ENCODE data around the gene SLC22A4. TPM values are rescaled to one million over a fixed set of nuclear protein-coding genes. Genes with fewer than 3 reads are reported as not detected.
A peak's percentile ranks its signal among the peaks of the same experiment; 100 is the strongest.

The SLC22A4 gene
- polyA plus RNA-seq, 4 donors: 1.5 to 10.9 (median 5.0) TPM

- FAIRE-seq: no peak
- no peak overlapping the region for H3K4me3 ChIP-seq (ENCODE audit: low read depth in 1 of 3, low read length in 3 of 3)
- H3K9me3 ChIP-seq (ENCODE audit: control insufficient read depth in 2 of 2, insufficient read depth in 1 of 2, low read depth in 1 of 2, low read length in 1 of 2): peaks cover 0 to 8% of the 10 kb centered on the region in 2 donors
- WGBS, 3 donors: 70 to 82% (median 81%) methylated on average over 5 of the region's 5 CpGs
- DNase-seq: no peak
- H3K27ac ChIP-seq (ENCODE audit: low read depth in 1 of 3, low read length in 2 of 3): no peak overlapping the region
- H3K36me3 ChIP-seq (ENCODE audit: control insufficient read depth in 3 of 3, insufficient read depth in 2 of 3, low read depth in 1 of 3, low read length in 3 of 3): peaks cover 0 to 14% (median 8%) of the 10 kb centered on the region in 3 donors
- no peaks in the 10 kb centered on the region for H3K27me3 ChIP-seq (ENCODE audit: control insufficient read depth in 3 of 3, insufficient read depth in 3 of 3, low read length in 3 of 3)
- H3K4me1 ChIP-seq (ENCODE audit: control insufficient read depth in 3 of 3, insufficient read depth in 2 of 3, low read depth in 1 of 3, low read length in 2 of 3): no peaks in the 10 kb centered on the region
Observed at GRCh38 chr5:132344775-132345514, 50.8 kb downstream of the SLC22A4 start.

- no peak for FAIRE-seq
- 90 to 96% (median 91%) methylated on average over 1 of the region's 1 CpG for WGBS, 3 donors
- H3K36me3 ChIP-seq (ENCODE audit: control insufficient read depth in 3 of 3, insufficient read depth in 2 of 3, low read depth in 1 of 3, low read length in 3 of 3): peaks cover 0 to 18% (median 5%) of the 10 kb centered on the region in 3 donors
- H3K9me3 ChIP-seq (ENCODE audit: control insufficient read depth in 2 of 2, insufficient read depth in 1 of 2, low read depth in 1 of 2, low read length in 1 of 2): peaks cover 0 to 11% of the 10 kb centered on the region in 2 donors
- peak overlapping the region in 2 of 3 donors; percentile 77 to 86 for H3K27ac ChIP-seq (ENCODE audit: low read depth in 1 of 3, low read length in 2 of 3)
- peak; percentile 48 to 60 for DNase-seq
- H3K27me3 ChIP-seq (ENCODE audit: control insufficient read depth in 3 of 3, insufficient read depth in 3 of 3, low read length in 3 of 3): no peaks in the 10 kb centered on the region
- H3K4me1 ChIP-seq (ENCODE audit: control insufficient read depth in 3 of 3, insufficient read depth in 2 of 3, low read depth in 1 of 3, low read length in 2 of 3): peaks cover 0 to 32% (median 14%) of the 10 kb centered on the region in 3 donors
- H3K4me3 ChIP-seq (ENCODE audit: low read depth in 1 of 3, low read length in 3 of 3): no peak overlapping the region
Observed at GRCh38 chr5:132353486-132353995, 59.3 kb downstream of the SLC22A4 start.

GRCh38 chr5:132354381-132355139, 60.4 kb downstream of the SLC22A4 start:
- peak; percentile 87 to 93 for DNase-seq
- no peak overlapping the region for H3K4me3 ChIP-seq (ENCODE audit: low read depth in 1 of 3, low read length in 3 of 3)
- WGBS, 3 donors: 16 to 48% (median 25%) methylated on average over 1 of the region's 1 CpG
- H3K27ac ChIP-seq (ENCODE audit: low read depth in 1 of 3, low read length in 2 of 3): peak overlapping the region; percentile 55 to 95 (median 77)
- H3K27me3 ChIP-seq (ENCODE audit: control insufficient read depth in 3 of 3, insufficient read depth in 3 of 3, low read length in 3 of 3): no peaks in the 10 kb centered on the region
- peaks cover 0 to 4% of the 10 kb centered on the region in 2 donors for H3K9me3 ChIP-seq (ENCODE audit: control insufficient read depth in 2 of 2, insufficient read depth in 1 of 2, low read depth in 1 of 2, low read length in 1 of 2)
- peaks cover 0 to 42% (median 14%) of the 10 kb centered on the region in 3 donors for H3K4me1 ChIP-seq (ENCODE audit: control insufficient read depth in 3 of 3, insufficient read depth in 2 of 3, low read depth in 1 of 3, low read length in 2 of 3)
- FAIRE-seq: no peak
- H3K36me3 ChIP-seq (ENCODE audit: control insufficient read depth in 3 of 3, insufficient read depth in 2 of 3, low read depth in 1 of 3, low read length in 3 of 3): peaks cover 0 to 11% (median 0%) of the 10 kb centered on the region in 3 donors

GRCh38 chr5:132355140-132355765, 61.1 kb downstream of the SLC22A4 start:
- H3K27ac ChIP-seq (ENCODE audit: low read depth in 1 of 3, low read length in 2 of 3): peak overlapping the region; percentile 55 to 95 (median 77)
- peaks cover 0 to 4% of the 10 kb centered on the region in 2 donors for H3K9me3 ChIP-seq (ENCODE audit: control insufficient read depth in 2 of 2, insufficient read depth in 1 of 2, low read depth in 1 of 2, low read length in 1 of 2)
- WGBS, 3 donors: 95 to 100% (median 97%) methylated on average over 3 of the region's 3 CpGs
- no peak overlapping the region for H3K4me3 ChIP-seq (ENCODE audit: low read depth in 1 of 3, low read length in 3 of 3)
- peaks cover 0 to 10% (median 0%) of the 10 kb centered on the region in 3 donors for H3K36me3 ChIP-seq (ENCODE audit: control insufficient read depth in 3 of 3, insufficient read depth in 2 of 3, low read depth in 1 of 3, low read length in 3 of 3)
- no peaks in the 10 kb centered on the region for H3K27me3 ChIP-seq (ENCODE audit: control insufficient read depth in 3 of 3, insufficient read depth in 3 of 3, low read length in 3 of 3)
- DNase-seq: no peak
- H3K4me1 ChIP-seq (ENCODE audit: control insufficient read depth in 3 of 3, insufficient read depth in 2 of 3, low read depth in 1 of 3, low read length in 2 of 3): peaks cover 0 to 44% (median 14%) of the 10 kb centered on the region in 3 donors
- FAIRE-seq: no peak

- peak; percentile 77 to 83 for DNase-seq
- Histone ChIP-seq H3K4me1 (ENCODE audit: control insufficient read depth in 3 of 3, insufficient read depth in 2 of 3, low read depth in 1 of 3, low read length in 2 of 3) (peaks cover 0 to 44% (median 11%) of the 10 kb centered on the region in 3 donors), H3K4me3 (ENCODE audit: low read depth in 1 of 3, low read length in 3 of 3) (no peak overlapping the region), H3K36me3 (ENCODE audit: control insufficient read depth in 3 of 3, insufficient read depth in 2 of 3, low read depth in 1 of 3, low read length in 3 of 3) (peaks cover 0 to 11% (median 0%) of the 10 kb centered on the region in 3 donors), H3K9me3 (ENCODE audit: control insufficient read depth in 2 of 2, insufficient read depth in 1 of 2, low read depth in 1 of 2, low read length in 1 of 2) (peaks cover 0 to 4% of the 10 kb centered on the region in 2 donors), H3K27ac (ENCODE audit: low read depth in 1 of 3, low read length in 2 of 3) (peak overlapping the region in 2 of 3 donors; percentile 66 to 85), H3K27me3 (ENCODE audit: control insufficient read depth in 3 of 3, insufficient read depth in 3 of 3, low read length in 3 of 3) (no peaks in the 10 kb centered on the region)
- 14 to 62% (median 31%) methylated on average over 1 of the region's 1 CpG for WGBS, 3 donors
- FAIRE-seq: no peak
Observed at GRCh38 chr5:132358775-132359174, 64.6 kb downstream of the SLC22A4 start.

GRCh38 chr5:132362086-132362485, 67.9 kb downstream of the SLC22A4 start:
- no peak overlapping the region for H3K27ac ChIP-seq (ENCODE audit: low read depth in 1 of 3, low read length in 2 of 3)
- peaks cover 0 to 20% (median 3%) of the 10 kb centered on the region in 3 donors for H3K36me3 ChIP-seq (ENCODE audit: control insufficient read depth in 3 of 3, insufficient read depth in 2 of 3, low read depth in 1 of 3, low read length in 3 of 3)
- peaks cover 0 to 32% (median 2%) of the 10 kb centered on the region in 3 donors for H3K4me1 ChIP-seq (ENCODE audit: control insufficient read depth in 3 of 3, insufficient read depth in 2 of 3, low read depth in 1 of 3, low read length in 2 of 3)
- no peak overlapping the region for H3K4me3 ChIP-seq (ENCODE audit: low read depth in 1 of 3, low read length in 3 of 3)
- no peaks in the 10 kb centered on the region for H3K27me3 ChIP-seq (ENCODE audit: control insufficient read depth in 3 of 3, insufficient read depth in 3 of 3, low read length in 3 of 3)
- no peak for DNase-seq
- 95 to 100% (median 98%) methylated on average over 2 of the region's 2 CpGs for WGBS, 3 donors
- FAIRE-seq: no peak
- H3K9me3 ChIP-seq (ENCODE audit: control insufficient read depth in 2 of 2, insufficient read depth in 1 of 2, low read depth in 1 of 2, low read length in 1 of 2): peaks cover 0 to 2% of the 10 kb centered on the region in 2 donors

- no peak overlapping the region for H3K27ac ChIP-seq (ENCODE audit: low read depth in 1 of 3, low read length in 2 of 3)
- FAIRE-seq (no peak), DNase-seq (peak in 1 of 2 donors; percentile 69)
- 47 to 60% (median 59%) methylated on average over 7 of the region's 7 CpGs for WGBS, 3 donors
- no peaks in the 10 kb centered on the region for H3K27me3 ChIP-seq (ENCODE audit: control insufficient read depth in 3 of 3, insufficient read depth in 3 of 3, low read length in 3 of 3)
- H3K4me1 ChIP-seq (ENCODE audit: control insufficient read depth in 3 of 3, insufficient read depth in 2 of 3, low read depth in 1 of 3, low read length in 2 of 3): peaks cover 0 to 27% (median 0%) of the 10 kb centered on the region in 3 donors
- peaks cover 0 to 20% (median 3%) of the 10 kb centered on the region in 3 donors for H3K36me3 ChIP-seq (ENCODE audit: control insufficient read depth in 3 of 3, insufficient read depth in 2 of 3, low read depth in 1 of 3, low read length in 3 of 3)
- no peak overlapping the region for H3K4me3 ChIP-seq (ENCODE audit: low read depth in 1 of 3, low read length in 3 of 3)
- H3K9me3 ChIP-seq (ENCODE audit: control insufficient read depth in 2 of 2, insufficient read depth in 1 of 2, low read depth in 1 of 2, low read length in 1 of 2): peaks cover 0 to 2% of the 10 kb centered on the region in 2 donors
Observed at GRCh38 chr5:132363431-132364112, 69.4 kb downstream of the SLC22A4 start.
